ENCODE data around the gene CD200R1. TPM values are rescaled to one million over a fixed set of nuclear protein-coding genes. Genes with fewer than 3 reads are reported as not detected.

Gene CD200R1
- total and polyA plus RNA-seq, 9 of the 15 experiments (the other 6 are each of a cell fraction or from before 2014, with no cell fraction given): 0.04 to 0.23 (median 0.09) TPM; not detected in 5

DNA sequence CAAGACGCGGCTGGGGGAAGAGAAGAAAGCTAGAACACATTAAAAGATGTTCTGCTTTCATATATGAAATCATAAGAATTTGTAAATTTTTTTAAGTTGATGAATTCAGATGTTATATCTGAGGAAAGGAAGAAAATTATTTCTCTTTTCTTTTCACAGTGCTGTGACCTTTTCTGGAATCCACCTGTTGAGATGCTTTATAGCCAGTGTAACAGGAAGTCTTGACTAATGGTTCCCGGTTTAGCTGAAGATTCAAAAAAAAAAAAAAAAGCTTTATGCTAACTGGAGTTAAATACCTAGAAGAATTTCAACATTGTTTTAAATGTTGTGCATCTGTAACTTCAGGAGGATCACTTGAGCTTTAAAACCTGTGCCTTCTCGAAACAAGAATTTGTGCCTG, 25.8 kb upstream of the CD200R1 start:
- CTCF ChIA-PET (ENCODE audit: low intra/inter-chr PET ratio): interaction anchor here (0.7 kb wide), 1 partner anchor 321 kb away, joined by 3 read pairs; no protein-coding TSS in a partner anchor
- ATAC-seq (no peak), FAIRE-seq (no peak), DNase-seq (ENCODE audit: extremely low read depth in 1 of 4, low spot score in 3 of 4) (no peak)
- Histone ChIP-seq H3K4me1 (replicated peaks in 1 of 2; ENCODE audit: control insufficient read depth in 2 of 2, insufficient read depth in 2 of 2, low read length in 2 of 2) (peaks cover 0 to 6% of the 10 kb centered on the region in 2 experiments; a peak in 2 of 5 replicates), H3K27me3 (ENCODE audit: control insufficient read depth in 2 of 2, insufficient read depth in 2 of 2, low read length in 2 of 2) (no peaks in the 10 kb centered on the region), H3K27ac (ENCODE audit: extremely low read depth, low read depth, low read length) (no peak overlapping the region), H3K9ac (ENCODE audit: insufficient read depth in 1 of 2, low read depth in 2 of 2, low read length in 2 of 2) (no peak overlapping the region), H3K4me3 (no peak overlapping the region), H3K79me2 (ENCODE audit: control insufficient read depth, insufficient read depth, low read length) (no peaks in the 10 kb centered on the region; the same call in 2 of the 3 replicates), H3K9me3 (replicated peaks; ENCODE audit: control insufficient read depth, insufficient read depth, low read depth, low read length) (no peaks in the 10 kb centered on the region), H3K36me3 (ENCODE audit: control insufficient read depth, insufficient read depth, low read length) (peaks cover 82% of the 10 kb centered on the region), H2AFZ (ENCODE audit: low read depth, low read length) (no peak overlapping the region), H3K4me2 (ENCODE audit: insufficient read depth, low read length) (no peak overlapping the region), H4K20me1 (replicated peaks; ENCODE audit: control insufficient read depth, insufficient read depth, low read length) (no peaks in the 10 kb centered on the region), H3K9me1 (ENCODE audit: control insufficient read depth, insufficient read depth, low read length) (no peaks in the 10 kb centered on the region)
- POLR2A ChIA-PET: interaction anchor here (0.6 to 2.2 kb wide), 3 partner anchors 10 to 731 kb away, joined by 3 to 7 read pairs (median 3); partner anchors contain the start of gene GTPBP8
- no TSS peak for BruUV-seq (replicated peaks)
- TF ChIP-seq ZBED1 (IDR thresholded peaks at IDR 0.05) (no peak), SMAD2 (IDR thresholded peaks at IDR 0.05; ENCODE audit: low read depth, low read length) (no peak), ZNF165 (CRISPR knock-in tag; IDR thresholded peaks at IDR 0.05; ENCODE audit: borderline replicate concordance) (no peak), ZNF77 (CRISPR knock-in tag; IDR thresholded peaks at IDR 0.05) (no peak), CXXC5 (CRISPR knock-in tag; IDR thresholded peaks at IDR 0.05) (no peak), NCOA2 (IDR thresholded peaks at IDR 0.05; ENCODE audit: partially characterized antibody in 2 of 2) (no peak), SMAD4 (CRISPR knock-in tag; conservative IDR thresholded peaks at IDR 0.05) (no peak), PHB2 (IDR thresholded peaks at IDR 0.05; ENCODE audit: low read depth) (no peak), TBP (optimal IDR thresholded peaks at IDR 0.05; ENCODE audit: low read depth, low read length) (no peak), PYGO2 (tag; IDR thresholded peaks at IDR 0.05) (no peak)
- TF ChIP-seq, protein P1, sequence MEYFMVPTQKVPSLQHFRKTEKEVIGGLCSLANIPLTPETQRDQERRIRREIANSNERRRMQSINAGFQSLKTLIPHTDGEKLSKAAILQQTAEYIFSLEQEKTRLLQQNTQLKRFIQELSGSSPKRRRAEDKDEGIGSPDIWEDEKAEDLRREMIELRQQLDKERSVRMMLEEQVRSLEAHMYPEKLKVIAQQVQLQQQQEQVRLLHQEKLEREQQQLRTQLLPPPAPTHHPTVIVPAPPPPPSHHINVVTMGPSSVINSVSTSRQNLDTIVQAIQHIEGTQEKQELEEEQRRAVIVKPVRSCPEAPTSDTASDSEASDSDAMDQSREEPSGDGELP (CRISPR knock-in tag; IDR thresholded peaks at IDR 0.05; ENCODE audit: borderline replicate concordance): no peak
- TF ChIP-seq, protein P2, sequence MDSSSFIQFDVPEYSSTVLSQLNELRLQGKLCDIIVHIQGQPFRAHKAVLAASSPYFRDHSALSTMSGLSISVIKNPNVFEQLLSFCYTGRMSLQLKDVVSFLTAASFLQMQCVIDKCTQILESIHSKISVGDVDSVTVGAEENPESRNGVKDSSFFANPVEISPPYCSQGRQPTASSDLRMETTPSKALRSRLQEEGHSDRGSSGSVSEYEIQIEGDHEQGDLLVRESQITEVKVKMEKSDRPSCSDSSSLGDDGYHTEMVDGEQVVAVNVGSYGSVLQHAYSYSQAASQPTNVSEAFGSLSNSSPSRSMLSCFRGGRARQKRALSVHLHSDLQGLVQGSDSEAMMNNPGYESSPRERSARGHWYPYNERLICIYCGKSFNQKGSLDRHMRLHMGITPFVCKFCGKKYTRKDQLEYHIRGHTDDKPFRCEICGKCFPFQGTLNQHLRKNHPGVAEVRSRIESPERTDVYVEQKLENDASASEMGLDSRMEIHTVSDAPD (CRISPR knock-in tag; IDR thresholded peaks at IDR 0.05): no peak
- in situ Hi-C loops (cut with MboI): no loop called here
- WGBS (ENCODE audit: insufficient coverage, low coverage, missing lambda C conversion rate): 83% methylated on average over 4 of the region's 4 CpGs
- intact Hi-C loops (cut with micrococcal nuclease): no loop called here

All from K562 (cell line).